ENCODE results near the gene NDUFV3.

GRCh38 chr21:42852925-42853570 lies 40.1 kb upstream of the NDUFV3 start:
- TF ChIP-seq CTCF (conservative IDR thresholded peaks at IDR 0.05; ENCODE audit: low read length) (no peak), EZH2phosphoT487 (IDR thresholded peaks at IDR 0.05; ENCODE audit: borderline replicate concordance, low read depth, low read length) (no peak)
